Kidney (tissue), 14 donors: Measurements from ENCODE around the gene MS4A15. TPM values are rescaled to one million over a fixed set of nuclear protein-coding genes. Genes with fewer than 3 reads are reported as not detected.

Source experiments
- DNase-seq, 5 donors: peaks; one replicate each; pipeline ENCODE4 v3.0.0-alpha.2; 2013 to 2020
- FAIRE-seq: peaks from 2 replicates; lab custom pipeline; 2012; peaks lifted over from hg19 to GRCh38; lab: Jason Lieb, UNC
- H3K27ac ChIP-seq, 2 donors: one replicate each; pipeline ENCODE4 v1.7.0; 2013; ENCODE audit warnings: low read depth in 2 of 2, low read length in 2 of 2, inconsistent platforms in 1 of 2
- H3K27me3 ChIP-seq: one replicate; pipeline ENCODE4 v1.7.1; 2013; ENCODE audit warnings: low read length, inconsistent platforms; ENCODE audit not compliant: control insufficient read depth, insufficient read depth
- H3K36me3 ChIP-seq, 3 donors: one replicate each; pipeline versions ENCODE4 v1.7.0 to v1.7.1; 2013; ENCODE audit warnings: low read length in 3 of 3, control low read depth in 1 of 3, inconsistent platforms in 1 of 3; ENCODE audit not compliant: insufficient read depth in 3 of 3, control insufficient read depth in 2 of 3
- H3K4me1 ChIP-seq, 3 donors: one replicate each; pipeline versions ENCODE4 v1.7.0 to v1.7.1; 2013; ENCODE audit warnings: low read length in 3 of 3, inconsistent platforms in 1 of 3, low read depth in 1 of 3; ENCODE audit not compliant: control insufficient read depth in 2 of 3, insufficient read depth in 2 of 3
- H3K4me3 ChIP-seq, 3 donors: one replicate each; pipeline versions ENCODE4 v1.7.0 to v1.8.1; 2013; ENCODE audit warnings: low read length in 3 of 3, control low read depth in 1 of 3, inconsistent platforms in 1 of 3
- H3K9ac ChIP-seq, 3 donors: one replicate each; pipeline versions ENCODE4 v1.7.0 to v1.7.1; 2013; ENCODE audit warnings: low read length in 3 of 3, control low read depth in 1 of 3, inconsistent platforms in 1 of 3
- H3K9me3 ChIP-seq, 3 donors: one replicate each; pipeline versions ENCODE4 v1.7.0 to v1.7.1; 2013; ENCODE audit warnings: low read length in 3 of 3, control low read depth in 1 of 3, inconsistent platforms in 1 of 3; ENCODE audit not compliant: control insufficient read depth in 2 of 3, insufficient read depth in 1 of 3
- CTCF ChIP-seq: IDR thresholded peaks from 3 replicates; pipeline ENCODE4 v1.5.1; 2012; ENCODE audit warnings: mild to moderate bottlenecking, moderate library complexity, borderline replicate concordance; ENCODE audit not compliant: insufficient read depth; ENCODE audit errors: extremely low read depth
- intact Hi-C: fragments of 100-400 bp; cut with DNase I; formaldehyde crosslinking; loops from one replicate; pipeline ENCODE4 v1.11.1; 2022
- polyA plus RNA-seq: library from polyadenylated mRNA; stranded (reverse); fragments of 350-450 nt; fragmentation: Illumina TruSeq; extraction: RNeasy Lipid Tissue Mini Kit (QIAGEN cat#74804); gene quantifications from one replicate; pipeline ENCODE4 v1.2.3, GENCODE V29; 2014; ENCODE audit warnings: low read depth, low replicate concordance; ENCODE audit not compliant: insufficient read depth
- total RNA-seq: library from RNA; stranded (reverse); fragmentation: NEBNext Ultra II Directional; extraction: Animal tissue kit (Norgen Biotek cat#: 25700); gene quantifications from one replicate; pipeline ENCODE4 v1.2.1, GENCODE V29; 2021
- donor health status: control.
- donor health status: control.
- donor health status: control.
- donor health status: control.
- donor health status: control.
- donor health status: DM: yes; HTN: yes; CAD: no.
- donor health status: Normal renal cell carcinoma (clear cell type).

MS4A15 gene
- total and polyA plus RNA-seq, 2 donors from 2014 or later = not detected

- no peaks in the 10 kb centered on the region for H3K9me3 ChIP-seq
- H3K4me3 ChIP-seq = no peak overlapping the region
- H3K27me3 ChIP-seq = no peaks in the 10 kb centered on the region
- no peak for FAIRE-seq
- no peaks in the 10 kb centered on the region for H3K4me1 ChIP-seq
- peak in 1 of 5 donors; percentile 39 for DNase-seq
- H3K27ac ChIP-seq = no peak overlapping the region
- no peak overlapping the region for H3K9ac ChIP-seq
- intact Hi-C loops = no loop called here
- no peaks in the 10 kb centered on the region for H3K36me3 ChIP-seq
- TF ChIP-seq CTCF = no peak
Measured at GRCh38 chr11:60771879-60772525, 15.3 kb downstream of the MS4A15 start.

- no peaks in the 10 kb centered on the region for H3K4me1 ChIP-seq
- FAIRE-seq (no peak), DNase-seq (peak in 1 of 5 donors; percentile 50)
- no peak overlapping the region for H3K4me3 ChIP-seq
- TF ChIP-seq CTCF = no peak
- intact Hi-C loops = no loop called here
- H3K9me3 ChIP-seq = no peaks in the 10 kb centered on the region
- no peaks in the 10 kb centered on the region for H3K27me3 ChIP-seq
- no peak overlapping the region for H3K9ac ChIP-seq
- no peak overlapping the region for H3K27ac ChIP-seq
- no peaks in the 10 kb centered on the region for H3K36me3 ChIP-seq
Measured at GRCh38 chr11:60772666-60773065, 16.0 kb downstream of the MS4A15 start.

GRCh38 chr11:60774726-60775125, 18.1 kb downstream of the MS4A15 start:
- no peak for FAIRE-seq
- intact Hi-C loops = no loop called here
- no peak for TF ChIP-seq CTCF

GRCh38 chr11:60775420-60775961, 18.8 kb downstream of the MS4A15 start:
- H3K36me3 ChIP-seq = no peaks in the 10 kb centered on the region
- H3K4me3 ChIP-seq = no peak overlapping the region
- no peaks in the 10 kb centered on the region for H3K9me3 ChIP-seq
- no peak overlapping the region for H3K9ac ChIP-seq
- H3K4me1 ChIP-seq = no peaks in the 10 kb centered on the region
- no peak overlapping the region for H3K27ac ChIP-seq
- DNase-seq (peak; percentile 88 to 95 (median 93)), FAIRE-seq (no peak)
- TF ChIP-seq CTCF = peak; percentile 80
- no peaks in the 10 kb centered on the region for H3K27me3 ChIP-seq
- intact Hi-C loops = no loop called here

More at GRCh38 chr11:60774726-60775125, 18.1 kb downstream of the MS4A15 start:
- H3K4me1 ChIP-seq = no peaks in the 10 kb centered on the region
- H3K27ac ChIP-seq = no peak overlapping the region
- no peaks in the 10 kb centered on the region for H3K36me3 ChIP-seq
- no peak overlapping the region for H3K9ac ChIP-seq
- no peak overlapping the region for H3K4me3 ChIP-seq
- no peaks in the 10 kb centered on the region for H3K27me3 ChIP-seq
- H3K9me3 ChIP-seq = no peaks in the 10 kb centered on the region
- peak in 1 of 5 donors; percentile 64 for DNase-seq
